Tibial nerve (tissue), 4 donors: ENCODE results near the gene NID2. TPM values are rescaled to one million over a fixed set of nuclear protein-coding genes. Genes with fewer than 3 reads are reported as not detected.

Experiments used
- DNase-seq, 2 donors: peaks; one replicate each; pipeline ENCODE4 v3.0.0-alpha.2; 2019; ENCODE audit warnings: low spot score in 2 of 2
- H3K27ac ChIP-seq, 4 donors: fragments of 200-600 bp; sonication (generic) in 3 of 4; one replicate each; pipeline ENCODE4 v1.5.1; 2017 to 2019; ENCODE audit warnings: mild to moderate bottlenecking in 1 of 4
- H3K27me3 ChIP-seq, 2 donors: fragments of 200-600 bp; sonication (generic) in 1 of 2; one replicate each; pipeline versions ENCODE4 v1.5.1 to v1.6.0; 2017 to 2019
- H3K36me3 ChIP-seq, 3 donors: fragments of 200-600 bp; sonication (generic); one replicate each; pipeline ENCODE4 v1.5.1; 2018 to 2019
- H3K4me1 ChIP-seq, 4 donors: fragments of 200-600 bp; sonication (generic) in 3 of 4; one replicate each; pipeline ENCODE4 v1.5.1; 2017 to 2019
- H3K4me3 ChIP-seq, 4 donors: fragments of 200-600 bp; sonication (generic) in 3 of 4; one replicate each; pipeline ENCODE4 v1.5.1; 2017 to 2019; ENCODE audit warnings: mild to moderate bottlenecking in 1 of 4, moderate library complexity in 1 of 4
- H3K9me3 ChIP-seq, 4 donors: fragments of 200-600 bp; sonication (generic) in 3 of 4; one replicate each; pipeline ENCODE4 v1.5.1; 2017 to 2019
- EP300 ChIP-seq, 2 donors: sonication (generic); formaldehyde crosslinking; IDR thresholded peaks; one replicate each; pipeline ENCODE4 v1.6.1; 2017; ENCODE audit warnings: antibody characterized with exemption in 2 of 2, mild to moderate bottlenecking in 1 of 2
- POLR2A ChIP-seq, 2 donors: fragments of 450-650 bp; IDR thresholded peaks; one replicate each; pipeline ENCODE4 v1.6.1; 2017; ENCODE audit warnings: antibody characterized with exemption in 2 of 2, mild to moderate bottlenecking in 2 of 2, moderate library complexity in 2 of 2
- WGBS, 2 donors: methylation state at CpG; one replicate each; pipeline ENCODE4 v1.1.5; 2018; 5-methylcytosine and 5-hydroxymethylcytosine counted together
- total RNA-seq, 4 donors: library from RNA; depleted of rRNA; stranded (reverse); fragments of >200 nt; gene quantifications; one replicate each; pipeline ENCODE4 v1.1.0, GENCODE V29; 2016
- TF ChIP-seq, protein P1 (sequence below), 5 experiments: fragments of 200-600 bp in 3 of 5; fragments of 450-650 bp in 2 of 5; sonication (generic) in 3 of 5; IDR thresholded peaks; one replicate each; pipeline ENCODE4 v1.5.1; 2016 to 2019; ENCODE audit warnings: antibody characterized with exemption in 5 of 5, mild to moderate bottlenecking in 3 of 5, moderate library complexity in 2 of 5

NID2 gene
- total RNA-seq, 4 donors from 2014 or later: 61.4 to 90.0 (median 79.4) TPM

DNA sequence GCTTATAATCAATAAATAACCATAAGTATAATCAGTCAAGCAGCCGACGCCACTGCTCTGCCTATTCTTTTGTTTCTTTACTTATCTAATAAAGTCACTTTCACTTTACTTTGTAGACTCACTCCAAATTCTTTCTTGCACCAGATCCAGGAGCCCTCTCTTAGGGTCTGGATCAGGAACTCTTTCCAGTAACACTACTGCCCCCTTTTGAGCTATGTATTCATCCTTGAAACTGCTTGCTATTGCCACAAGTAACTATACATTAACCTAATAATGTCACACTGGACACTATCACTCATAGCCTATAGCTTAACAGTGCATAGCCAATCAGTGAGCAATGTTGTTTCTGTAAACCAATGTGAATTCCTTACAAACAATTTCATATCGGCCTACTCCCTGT lies 2.8 kb upstream of the NID2 start:
- Histone ChIP-seq H3K9me3 (no peaks in the 10 kb centered on the region), H3K27me3 (no peaks in the 10 kb centered on the region), H3K27ac (peak overlapping the region in 2 of 4 donors; percentile 18 to 94), H3K4me3 (no peak overlapping the region), H3K36me3 (no peaks in the 10 kb centered on the region), H3K4me1 (peaks cover 0 to 70% (median 10%) of the 10 kb centered on the region in 4 donors)
- TF ChIP-seq POLR2A (IDR thresholded peaks at IDR 0.05): no peak
- TF ChIP-seq, protein P1, sequence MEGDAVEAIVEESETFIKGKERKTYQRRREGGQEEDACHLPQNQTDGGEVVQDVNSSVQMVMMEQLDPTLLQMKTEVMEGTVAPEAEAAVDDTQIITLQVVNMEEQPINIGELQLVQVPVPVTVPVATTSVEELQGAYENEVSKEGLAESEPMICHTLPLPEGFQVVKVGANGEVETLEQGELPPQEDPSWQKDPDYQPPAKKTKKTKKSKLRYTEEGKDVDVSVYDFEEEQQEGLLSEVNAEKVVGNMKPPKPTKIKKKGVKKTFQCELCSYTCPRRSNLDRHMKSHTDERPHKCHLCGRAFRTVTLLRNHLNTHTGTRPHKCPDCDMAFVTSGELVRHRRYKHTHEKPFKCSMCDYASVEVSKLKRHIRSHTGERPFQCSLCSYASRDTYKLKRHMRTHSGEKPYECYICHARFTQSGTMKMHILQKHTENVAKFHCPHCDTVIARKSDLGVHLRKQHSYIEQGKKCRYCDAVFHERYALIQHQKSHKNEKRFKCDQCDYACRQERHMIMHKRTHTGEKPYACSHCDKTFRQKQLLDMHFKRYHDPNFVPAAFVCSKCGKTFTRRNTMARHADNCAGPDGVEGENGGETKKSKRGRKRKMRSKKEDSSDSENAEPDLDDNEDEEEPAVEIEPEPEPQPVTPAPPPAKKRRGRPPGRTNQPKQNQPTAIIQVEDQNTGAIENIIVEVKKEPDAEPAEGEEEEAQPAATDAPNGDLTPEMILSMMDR (IDR thresholded peaks at IDR 0.05): peak in 1 of 5 experiments; percentile 11
- TF ChIP-seq EP300 (IDR thresholded peaks at IDR 0.05): no peak
- DNase-seq: no peak
- WGBS, 2 donors: 50 to 54% methylated on average over 3 of the region's 3 CpGs

DNA sequence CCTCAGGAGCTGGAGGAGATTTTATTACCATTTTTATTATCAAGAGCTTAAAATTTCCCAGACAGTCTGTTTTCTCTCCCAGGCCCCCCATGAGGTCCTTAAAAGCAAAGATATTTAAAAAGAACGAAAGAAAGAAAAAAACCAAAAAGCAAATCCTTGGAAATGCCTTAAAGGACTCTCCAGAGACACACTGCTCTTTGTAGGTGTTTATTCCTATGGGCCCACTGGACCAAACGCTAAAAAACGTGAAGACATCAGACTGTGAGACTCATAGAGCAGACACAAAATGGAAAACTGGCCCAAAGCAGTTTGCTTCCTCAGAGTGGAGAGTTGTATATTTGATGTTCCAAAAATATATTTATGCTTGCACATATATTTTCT lies 1.2 kb upstream of the NID2 start:
- DNase-seq: no peak
- H3K27me3 ChIP-seq: no peaks in the 10 kb centered on the region
- H3K9me3 ChIP-seq: no peaks in the 10 kb centered on the region
- peak overlapping the region; percentile 74 to 94 (median 88) for H3K27ac ChIP-seq
- TF ChIP-seq POLR2A (IDR thresholded peaks at IDR 0.05) (no peak), EP300 (IDR thresholded peaks at IDR 0.05) (no peak)
- TF ChIP-seq, protein P1 (IDR thresholded peaks at IDR 0.05): no peak
- H3K4me1 ChIP-seq: peaks cover 0 to 57% (median 10%) of the 10 kb centered on the region in 4 donors
- 18 to 27% methylated on average over 3 of the region's 3 CpGs for WGBS, 2 donors
- H3K36me3 ChIP-seq: no peaks in the 10 kb centered on the region
- peak overlapping the region; percentile 53 to 80 (median 64) for H3K4me3 ChIP-seq

DNA sequence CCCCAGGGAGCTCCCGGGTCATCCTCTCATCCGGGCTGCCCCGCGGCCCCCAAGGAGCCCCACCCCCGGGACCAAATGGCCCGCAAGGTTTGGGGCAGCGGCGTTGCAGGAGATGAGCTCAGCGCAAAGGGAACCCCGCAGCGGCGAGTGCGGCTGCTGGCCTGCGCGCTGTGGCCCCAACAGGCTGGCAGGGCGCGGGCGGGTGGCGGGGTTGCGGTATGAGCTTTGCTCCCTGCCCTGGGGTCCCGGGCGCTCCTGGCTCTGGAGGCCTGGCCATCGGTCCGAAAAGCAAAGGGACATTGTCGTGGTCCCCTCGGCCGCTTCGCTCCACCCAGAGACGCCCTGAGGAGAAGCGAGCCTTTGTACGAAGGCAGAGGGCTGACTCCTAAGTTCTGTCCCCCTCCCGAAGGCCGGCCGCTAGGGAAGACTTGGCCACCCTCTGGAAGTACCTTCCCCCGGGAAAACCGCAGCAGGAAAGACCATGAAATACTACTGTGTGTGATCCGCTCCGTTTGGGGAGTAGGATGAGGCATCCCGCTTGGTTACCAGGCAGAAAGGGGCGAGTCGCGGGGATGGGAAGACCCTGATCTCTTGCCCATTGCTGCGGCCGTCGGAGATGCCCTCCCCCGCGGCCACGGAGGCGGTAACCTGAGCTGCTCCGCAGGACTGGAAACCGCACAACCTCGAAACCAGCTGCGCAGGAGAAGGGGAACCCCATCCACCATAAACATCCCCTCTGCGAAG lies 620 bp upstream of the NID2 start:
- H3K27ac ChIP-seq: peak overlapping the region; percentile 74 to 94 (median 88)
- H3K27me3 ChIP-seq: no peaks in the 10 kb centered on the region
- H3K36me3 ChIP-seq: no peaks in the 10 kb centered on the region
- DNase-seq: peak in 1 of 2 donors; percentile 23
- peak overlapping the region; percentile 53 to 80 (median 64) for H3K4me3 ChIP-seq
- 1 to 2% methylated on average over 17 to 49 of the region's 54 CpGs for WGBS, 2 donors
- H3K4me1 ChIP-seq: peaks cover 0 to 58% (median 10%) of the 10 kb centered on the region in 4 donors
- H3K9me3 ChIP-seq: no peaks in the 10 kb centered on the region
- TF ChIP-seq EP300 (IDR thresholded peaks at IDR 0.05): peak in 1 of 2 donors; percentile 43
- no peak for TF ChIP-seq POLR2A (IDR thresholded peaks at IDR 0.05)
- TF ChIP-seq, protein P1 (IDR thresholded peaks at IDR 0.05): peak in 1 of 5 experiments; percentile 20

DNA sequence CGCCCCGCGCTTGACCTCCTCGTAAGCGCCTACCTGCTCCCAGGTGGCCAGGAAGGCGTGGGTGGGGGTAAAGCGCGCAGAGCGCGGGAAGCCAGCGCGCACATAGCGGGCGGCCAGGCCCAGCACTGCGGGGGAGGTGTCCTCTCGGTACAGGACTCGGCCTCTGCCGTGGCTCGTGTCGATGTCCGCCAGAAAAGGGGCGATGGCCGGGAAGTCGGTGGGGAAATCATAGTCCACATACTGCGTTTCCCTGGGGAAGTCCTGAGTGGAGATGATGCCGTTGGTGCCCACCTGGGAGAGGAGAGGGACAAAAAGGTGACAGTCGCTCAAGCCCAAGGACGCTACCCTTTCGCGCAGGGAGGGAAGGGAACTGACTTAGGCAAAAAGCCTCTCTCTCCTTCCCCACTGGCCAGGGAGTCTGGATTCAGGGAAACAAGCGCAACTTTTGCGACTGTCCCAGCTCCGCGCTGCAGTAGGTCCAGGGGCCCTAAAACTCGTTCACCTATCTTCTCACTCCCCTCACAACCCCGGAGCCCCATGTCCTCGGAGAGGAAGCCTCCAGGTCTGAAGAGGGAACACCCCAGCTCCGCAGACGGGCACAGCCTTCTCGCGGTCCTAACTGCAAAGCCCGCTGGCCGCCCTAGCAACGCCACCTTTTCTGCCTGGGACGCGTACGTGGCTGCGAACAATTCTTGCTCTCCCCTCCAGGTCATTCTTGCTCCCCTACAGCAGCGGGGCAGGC lies 815 bp downstream of the NID2 start:
- 0 to 1% methylated on average over 36 to 41 of the region's 49 CpGs for WGBS, 2 donors
- peaks cover 0 to 62% (median 12%) of the 10 kb centered on the region in 4 donors for H3K4me1 ChIP-seq
- DNase-seq: no peak

More for the DNA sequence above, 815 bp downstream of the NID2 start:
- H3K4me3 ChIP-seq: peak overlapping the region; percentile 53 to 80 (median 64)
- peak overlapping the region; percentile 74 to 94 (median 88) for H3K27ac ChIP-seq
- no peaks in the 10 kb centered on the region for H3K36me3 ChIP-seq
- H3K9me3 ChIP-seq: no peaks in the 10 kb centered on the region
- H3K27me3 ChIP-seq: no peaks in the 10 kb centered on the region
- TF ChIP-seq POLR2A (IDR thresholded peaks at IDR 0.05) (no peak), EP300 (IDR thresholded peaks at IDR 0.05) (no peak)
- TF ChIP-seq, protein P1 (IDR thresholded peaks at IDR 0.05): no peak
